OCI-M1 (cell line): ENCODE results near the gene CCL17.

Source experiments
- DNase-seq: peaks from one replicate; lab custom pipeline; 2025; lab: John Stamatoyannopoulos, UW

Gene CCL17

GRCh38 chr16:57377080-57377841, 27.3 kb upstream of the CCL17 start:
- no peak for DNase-seq

DNA sequence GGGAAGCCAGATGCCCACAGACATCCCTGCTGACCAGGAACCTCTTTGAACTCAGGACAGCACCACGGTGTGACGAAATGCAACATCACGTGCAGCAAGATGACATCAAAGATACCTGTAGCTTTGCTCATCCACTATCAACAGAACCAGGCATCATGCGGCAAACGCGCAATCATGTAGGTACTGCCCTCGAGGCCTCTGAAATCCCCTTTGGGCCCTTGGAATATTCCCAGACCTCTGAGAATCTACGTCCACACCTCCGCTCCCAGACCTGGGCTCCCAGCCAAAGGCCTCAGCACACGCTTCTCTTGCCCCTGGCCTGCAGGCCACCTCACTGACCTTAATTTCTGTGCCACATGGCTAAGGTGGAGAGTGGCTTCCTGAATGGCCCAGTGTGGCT, 25.0 kb upstream of the CCL17 start:
- DNase-seq = no peak

GRCh38 chr16:57380671-57381462, 23.7 kb upstream of the CCL17 start:
- DNase-seq = peak; percentile 14

- DNase-seq = no peak
These were observed 22.6 kb upstream of the CCL17 start for GRCh38 chr16:57381791-57382534.

DNA sequence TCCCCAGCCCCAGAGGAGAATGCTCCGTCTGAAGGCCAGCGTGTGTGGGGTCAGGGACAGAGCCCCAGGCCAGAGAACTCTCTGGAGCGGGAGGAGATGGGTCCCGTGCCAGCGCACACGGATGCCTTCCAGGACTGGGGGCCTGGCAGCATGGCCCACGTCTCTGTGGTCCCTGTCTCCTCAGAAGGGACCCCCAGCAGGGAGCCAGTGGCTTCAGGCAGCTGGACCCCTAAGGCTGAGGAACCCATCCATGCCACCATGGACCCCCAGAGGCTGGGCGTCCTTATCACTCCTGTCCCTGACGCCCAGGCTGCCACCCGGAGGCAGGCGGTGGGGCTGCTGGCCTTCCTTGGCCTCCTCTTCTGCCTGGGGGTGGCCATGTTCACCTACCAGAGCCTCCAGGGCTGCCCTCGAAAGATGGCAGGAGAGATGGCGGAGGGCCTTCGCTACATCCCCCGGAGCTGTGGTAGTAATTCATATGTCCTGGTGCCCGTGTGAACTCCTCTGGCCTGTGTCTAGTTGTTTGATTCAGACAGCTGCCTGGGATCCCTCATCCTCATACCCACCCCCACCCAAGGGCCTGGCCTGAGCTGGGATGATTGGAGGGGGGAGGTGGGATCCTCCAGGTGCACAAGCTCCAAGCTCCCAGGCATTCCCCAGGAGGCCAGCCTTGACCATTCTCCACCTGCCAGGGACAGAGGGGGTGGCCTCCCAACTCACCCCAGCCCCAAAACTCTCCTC, 21.9 kb upstream of the CCL17 start:
- no peak for DNase-seq

DNA sequence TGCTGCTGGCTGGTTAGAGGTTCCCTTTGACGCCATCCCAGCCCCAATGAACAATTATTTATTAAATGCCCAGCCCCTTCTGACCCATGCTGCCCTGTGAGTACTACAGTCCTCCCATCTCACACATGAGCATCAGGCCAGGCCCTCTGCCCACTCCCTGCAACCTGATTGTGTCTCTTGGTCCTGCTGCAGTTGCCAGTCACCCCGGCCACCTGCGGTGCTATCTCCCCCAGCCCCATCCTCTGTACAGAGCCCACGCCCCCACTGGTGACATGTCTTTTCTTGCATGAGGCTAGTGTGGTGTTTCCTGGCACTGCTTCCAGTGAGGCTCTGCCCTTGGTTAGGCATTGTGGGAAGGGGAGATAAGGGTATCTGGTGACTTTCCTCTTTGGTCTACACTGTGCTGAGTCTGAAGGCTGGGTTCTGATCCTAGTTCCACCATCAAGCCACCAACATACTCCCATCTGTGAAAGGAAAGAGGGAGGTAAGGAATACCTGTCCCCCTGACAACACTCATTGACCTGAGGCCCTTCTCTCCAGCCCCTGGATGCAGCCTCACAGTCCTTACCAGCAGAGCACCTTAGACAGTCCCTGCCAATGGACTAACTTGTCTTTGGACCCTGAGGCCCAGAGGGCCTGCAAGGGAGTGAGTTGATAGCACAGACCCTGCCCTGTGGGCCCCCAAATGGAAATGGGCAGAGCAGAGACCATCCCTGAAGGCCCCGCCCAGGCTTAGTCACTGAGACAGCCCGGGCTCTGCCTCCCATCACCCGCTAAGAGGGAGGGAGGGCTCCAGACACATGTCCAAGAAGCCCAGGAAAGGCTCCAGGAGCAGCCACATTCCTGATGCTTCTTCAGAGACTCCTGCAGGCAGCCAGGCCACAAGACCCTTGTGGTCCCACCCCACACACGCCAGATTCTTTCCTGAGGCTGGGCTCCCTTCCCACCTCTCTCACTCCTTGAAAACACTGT, 21.0 kb upstream of the CCL17 start:
- peak; percentile 37 for DNase-seq

DNA sequence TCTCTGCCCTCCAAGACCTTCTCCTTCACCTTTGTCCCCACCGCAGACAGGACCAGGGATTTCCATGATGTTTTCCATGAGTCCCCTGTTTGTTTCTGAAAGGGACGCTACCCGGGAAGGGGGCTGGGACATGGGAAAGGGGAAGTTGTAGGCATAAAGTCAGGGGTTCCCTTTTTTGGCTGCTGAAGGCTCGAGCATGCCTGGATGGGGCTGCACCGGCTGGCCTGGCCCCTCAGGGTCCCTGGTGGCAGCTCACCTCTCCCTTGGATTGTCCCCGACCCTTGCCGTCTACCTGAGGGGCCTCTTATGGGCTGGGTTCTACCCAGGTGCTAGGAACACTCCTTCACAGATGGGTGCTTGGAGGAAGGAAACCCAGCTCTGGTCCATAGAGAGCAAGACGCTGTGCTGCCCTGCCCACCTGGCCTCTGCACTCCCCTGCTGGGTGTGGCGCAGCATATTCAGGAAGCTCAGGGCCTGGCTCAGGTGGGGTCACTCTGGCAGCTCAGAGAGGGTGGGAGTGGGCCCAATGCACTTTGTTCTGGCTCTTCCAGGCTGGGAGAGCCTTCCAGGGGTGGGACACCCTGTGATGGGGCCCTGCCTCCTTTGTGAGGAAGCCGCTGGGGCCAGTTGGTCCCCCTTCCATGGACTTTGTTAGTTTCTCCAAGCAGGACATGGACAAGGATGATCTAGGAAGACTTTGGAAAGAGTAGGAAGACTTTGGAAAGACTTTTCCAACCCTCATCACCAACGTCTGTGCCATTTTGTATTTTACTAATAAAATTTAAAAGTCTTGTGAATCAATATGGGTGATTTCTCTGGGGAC, 20.1 kb upstream of the CCL17 start:
- DNase-seq = peak; percentile 43

- DNase-seq = no peak
These were observed 19.5 kb upstream of the CCL17 start for GRCh38 chr16:57385083-57385482.

- no peak for DNase-seq
These were observed 18.1 kb upstream of the CCL17 start for GRCh38 chr16:57386381-57386951.

GRCh38 chr16:57387598-57388354, 16.8 kb upstream of the CCL17 start:
- DNase-seq = no peak

DNA sequence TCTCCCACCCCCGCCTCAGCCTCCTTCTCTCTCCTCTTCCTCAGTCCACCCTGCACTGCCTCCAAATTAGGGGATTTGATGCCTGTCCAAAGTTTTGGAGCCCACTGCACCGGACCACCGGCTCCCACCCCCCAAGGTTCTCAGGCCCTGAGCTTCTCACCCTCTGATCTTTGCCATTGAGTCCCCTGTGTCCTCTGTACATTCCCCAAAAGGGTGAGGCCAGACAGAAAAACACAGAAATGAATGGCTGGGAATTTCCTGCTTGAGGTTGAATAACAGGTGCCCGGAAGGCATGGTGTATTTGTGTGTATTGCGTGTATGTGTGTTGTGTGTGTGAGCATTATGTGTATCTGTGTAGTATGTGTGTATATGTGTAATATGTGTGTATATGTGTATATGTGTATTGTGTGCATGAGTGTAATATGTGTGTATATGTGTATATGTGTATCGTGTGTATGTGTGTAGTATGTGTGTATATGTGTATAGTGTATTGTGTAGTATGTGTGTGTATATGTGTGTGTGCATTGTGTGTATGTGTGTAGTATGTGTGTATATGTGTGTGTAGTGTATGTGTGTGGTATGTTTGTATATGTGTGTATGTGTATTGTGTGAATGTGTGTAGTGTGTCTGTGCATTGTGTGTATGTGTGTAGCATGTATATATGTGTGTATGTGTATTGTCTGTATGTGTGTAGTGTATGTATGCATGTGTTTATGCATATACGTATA, 16.0 kb upstream of the CCL17 start:
- no peak for DNase-seq

GRCh38 chr16:57389087-57389468, 15.5 kb upstream of the CCL17 start:
- no peak for DNase-seq

DNA sequence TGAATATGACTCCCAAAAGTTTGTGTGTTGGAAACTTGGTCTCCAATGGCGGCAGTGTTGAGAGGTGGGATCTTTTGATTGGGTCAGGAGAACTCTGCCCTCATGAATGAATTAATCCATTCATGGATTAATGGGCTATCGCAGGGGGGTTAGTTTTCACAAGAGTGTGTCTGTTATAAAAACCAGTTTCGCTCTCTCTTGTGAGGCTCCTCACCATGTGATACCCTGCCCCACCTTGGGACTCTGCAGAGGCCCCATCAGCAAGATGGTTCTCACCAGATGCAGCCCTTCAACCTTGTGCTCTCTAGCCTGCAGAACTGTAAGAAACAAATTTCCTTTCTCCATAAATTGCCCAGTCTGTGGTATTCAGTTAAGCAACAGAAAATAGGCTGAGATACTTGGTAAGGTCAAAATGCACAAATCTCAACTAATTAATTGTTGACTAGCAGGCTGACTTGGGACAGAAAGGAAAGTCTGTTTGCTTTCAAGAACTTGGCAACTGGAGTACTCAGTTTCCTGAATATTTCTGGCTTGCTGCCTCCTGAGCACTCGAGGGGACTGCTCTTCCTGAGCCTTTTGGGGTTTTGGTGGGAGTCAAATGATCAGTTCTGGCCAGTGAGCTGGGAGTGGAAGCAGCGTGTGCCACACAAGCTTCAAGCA, 13.8 kb upstream of the CCL17 start:
- no peak for DNase-seq

- no peak for DNase-seq
These were observed 13.3 kb upstream of the CCL17 start for GRCh38 chr16:57391300-57391699.

- DNase-seq = no peak
These were observed 12.9 kb upstream of the CCL17 start for GRCh38 chr16:57391708-57392107.

GRCh38 chr16:57392694-57393093, 11.9 kb upstream of the CCL17 start:
- no peak for DNase-seq

- DNase-seq = peak; percentile 42
These were observed 10.1 kb upstream of the CCL17 start for GRCh38 chr16:57394444-57394843.

- no peak for DNase-seq
These were observed 9.5 kb upstream of the CCL17 start for GRCh38 chr16:57395026-57395425.
